GM12878 (cell line): ENCODE results near the gene DACT3. TPM values are rescaled to one million over a fixed set of nuclear protein-coding genes. Genes with fewer than 3 reads are reported as not detected.

Experiments used
- ATAC-seq: fragments of 200-7000 bp; cut with Tn5 transposase; 3 replicates; pipeline ENCODE4 v1.9.1; 2020; ENCODE audit warnings: mild to moderate bottlenecking, moderate library complexity
- BruUV-seq: library from RNA; stranded (reverse); fragments of 400-500 nt; replicated peaks from 2 replicates; lab custom pipeline; 2021; lab: Mats Ljungman, UMichigan
- CTCF ChIA-PET: fragments of 300-600 bp; sonication (Branson Sonifier 250); formaldehyde crosslinking; extraction: SDS; loops from one replicate; lab custom pipeline; 2021; ENCODE audit warnings: inconsistent platforms; lab: Yijun Ruan, JAX
- POLR2A ChIA-PET: fragments of 350-600 bp; formaldehyde crosslinking; extraction: SDS; loops from one replicate; lab custom pipeline; 2021; ENCODE audit warnings: inconsistent platforms; lab: Charles Lee
- RAD21 ChIA-PET: fragments of 300-600 bp; sonication (Branson Sonifier 250); formaldehyde crosslinking; loops from one replicate; lab custom pipeline; 2023; ENCODE audit warnings: antibody characterized with exemption; ENCODE audit not compliant: unreplicated experiment; lab: Charles Lee
- SMC1A ChIA-PET: fragments of 300-600 bp; sonication (Branson Sonifier 250); formaldehyde crosslinking; loops from one replicate; lab custom pipeline; 2023; ENCODE audit not compliant: unreplicated experiment, uncharacterized antibody; lab: Charles Lee
- DNase-seq: peaks from one replicate; pipeline ENCODE4 v3.0.0-alpha.2; 2011; ENCODE audit warnings: low read depth, low spot score
- FAIRE-seq: peaks from 3 replicates; lab custom pipeline; 2011; peaks lifted over from hg19 to GRCh38; lab: Jason Lieb, UNC
- H2AFZ ChIP-seq: 2 replicates; pipeline ENCODE4 v1.6.0; 2011; ENCODE audit warnings: low read depth, low read length, control low read depth; ENCODE audit not compliant: control insufficient read depth
- H3K27ac ChIP-seq: 2 replicates; pipeline ENCODE4 v1.5.1; 2011; ENCODE audit warnings: control low read depth; ENCODE audit not compliant: control insufficient read depth, insufficient read depth
- H3K27me3 ChIP-seq, 2 experiments: replicated peaks in 1 of 2; 2 replicates each; pipeline versions ENCODE4 v1.6.0 to v1.6.1; 2011; ENCODE audit warnings: low read length in 1 of 2; ENCODE audit not compliant: control insufficient read depth in 2 of 2, insufficient read depth in 2 of 2
- H3K36me3 ChIP-seq, 2 experiments: 2 replicates each; pipeline ENCODE4 v1.5.1; 2011; ENCODE audit warnings: low read length in 1 of 2; ENCODE audit not compliant: control insufficient read depth in 2 of 2, insufficient read depth in 2 of 2
- H3K4me1 ChIP-seq: 2 replicates; pipeline ENCODE4 v1.6.1; 2011; ENCODE audit warnings: mild to moderate bottlenecking, low read length, moderate library complexity, mixed read lengths; ENCODE audit not compliant: control insufficient read depth, insufficient read depth
- H3K4me2 ChIP-seq: 2 replicates; pipeline ENCODE4 v1.6.0; 2011; ENCODE audit warnings: control low read depth; ENCODE audit not compliant: control insufficient read depth, insufficient read depth
- H3K4me3 ChIP-seq: fragments of 200-600 bp; sonication (generic); 2 replicates; pipeline ENCODE4 v1.5.1; 2016
- H3K79me2 ChIP-seq: 2 replicates; pipeline ENCODE4 v1.6.0; 2011; ENCODE audit warnings: low read length; ENCODE audit not compliant: control insufficient read depth, insufficient read depth
- H3K9ac ChIP-seq: 2 replicates; pipeline ENCODE4 v1.8.0; 2011; ENCODE audit warnings: low read length, control low read depth, mixed read lengths; ENCODE audit not compliant: control insufficient read depth, insufficient read depth
- H3K9me3 ChIP-seq: replicated peaks from 3 replicates; pipeline ENCODE4 v1.5.1; 2011; ENCODE audit warnings: mild to moderate bottlenecking, low read length; ENCODE audit not compliant: control insufficient read depth, insufficient read depth
- H4K20me1 ChIP-seq: 2 replicates; pipeline ENCODE4 v1.6.0; 2011; ENCODE audit not compliant: control insufficient read depth, insufficient read depth
- MLLT1 ChIP-seq: fragments of 450-650 bp; IDR thresholded peaks from 2 replicates; pipeline ENCODE4 v1.6.1; 2016; ENCODE audit warnings: mild to moderate bottlenecking
- POLR2A ChIP-seq: IDR thresholded peaks from 2 replicates; pipeline ENCODE4 v1.6.1; 2011; ENCODE audit warnings: low read depth, mild to moderate bottlenecking, low read length
- WGBS: methylation state at CpG from one replicate; pipeline ENCODE4 v1.1.6; 2016; ENCODE audit warnings: low lambda C conversion rate; ENCODE audit not compliant: insufficient replicate concordance, insufficient coverage; ENCODE audit errors: missing lambda C conversion rate; 5-methylcytosine and 5-hydroxymethylcytosine counted together
- in situ Hi-C: fragments of 300-500 bp; cut with MboI; formaldehyde crosslinking; loops from 9 replicates; pipeline ENCODE4 v1.14.3; 2018; ENCODE audit warnings: mixed read lengths
- intact Hi-C: fragments of 100-400 bp; cut with micrococcal nuclease; formaldehyde crosslinking; loops from one replicate; pipeline ENCODE4 v1.14.2; 2022; ENCODE audit not compliant: unreplicated experiment
- polyA plus RNA-seq, 11 experiments: library from polyadenylated mRNA; depleted of rRNA in 4 of 11; unstranded in 6 of 11; stranded (reverse) in 5 of 11; fragments of >200 nt; fragmentation: Nextera tagmentation in 4 of 11; fragmentation: Illumina TruSeq in 1 of 11; extraction: Ambion mirVana in 4 of 11; extraction: Trizol in 1 of 11; gene quantifications; 1 replicate in 1 of 11; 2 replicates in 10 of 11; pipeline versions ENCODE4 v1.2.1 to v1.2.3, GENCODE V29; 2011 to 2016; ENCODE audit warnings: inconsistent platforms in 2 of 11, missing spikeins in 2 of 11, low read depth in 1 of 11
- total RNA-seq, 4 experiments: library from RNA; depleted of rRNA in 3 of 4; stranded (reverse); fragments of >200 nt in 3 of 4; fragmentation: Illumina TruSeq in 1 of 4; extraction: Trizol in 1 of 4; gene quantifications; 2 replicates each; pipeline versions ENCODE4 v1.2.1 to v1.2.3, GENCODE V29; 2013 to 2021

DACT3 gene
- total and polyA plus RNA-seq, 10 of the 15 experiments (the other 5 are each of a cell fraction or from before 2014, with no cell fraction given): 0.05 to 2.5 (median 0.35) TPM; not detected in 1

GRCh38 chr19:46660008-46660517 lies 919 bp downstream of the DACT3 start:
- Histone ChIP-seq H3K27ac (no peak overlapping the region), H4K20me1 (no peaks in the 10 kb centered on the region), H3K4me2 (peak overlapping the region; percentile 94), H3K27me3 (peaks cover 3% of the 10 kb centered on the region in 2 experiments; a peak in 3 of 4 replicates), H2AFZ (no peak overlapping the region), H3K4me1 (peaks cover 22% of the 10 kb centered on the region), H3K4me3 (peak overlapping the region; percentile 52; the same call in 1 of the 2 replicates), H3K9ac (no peak overlapping the region), H3K79me2 (no peaks in the 10 kb centered on the region), H3K9me3 (no peaks in the 10 kb centered on the region), H3K36me3 (no peaks in the 10 kb centered on the region)
- SMC1A ChIA-PET: interaction anchor here (2.4 to 7.7 kb wide), 2 partner anchors 7 to 41 kb away, joined by 9 to 286 read pairs; partner anchors contain the start of gene PTGIR
- BruUV-seq: no TSS peak
- DNase-seq (no peak), ATAC-seq (no peak), FAIRE-seq (no peak)
- RAD21 ChIA-PET: interaction anchor here (1.5 to 3.0 kb wide), 4 partner anchors 23 to 131 kb away, joined by 3 to 47 read pairs (median 22); partner anchors contain the start of gene CALM3
- no peak for TF ChIP-seq POLR2A
- TF ChIP-seq MLLT1: no peak
- intact Hi-C loops (no loop called here), in situ Hi-C loops (loop anchor here (5.0 kb wide), 1 partner anchor 48 kb away; no protein-coding TSS in a partner anchor)
- 1% methylated on average over 14 of the region's 14 CpGs for WGBS
- CTCF ChIA-PET: interaction anchor here (0.6 to 11.5 kb wide), 3 partner anchors 44 to 313 kb away, joined by 3 to 434 read pairs (median 9); partner anchors contain the start of gene PPP5C
- POLR2A ChIA-PET: interaction anchor here (0.5 to 1.6 kb wide), 4 partner anchors 38 to 199 kb away, joined by 3 to 6 read pairs (median 3); partner anchors contain the start of gene CALM3
